SK-N-SH treated with all-trans-retinoic acid at 6 μM for 48 hours (cell line): ENCODE data around the gene IL9R.

ENCODE experiments used
- ATAC-seq: fragments of 200-7000 bp; cut with Tn5 transposase; 3 replicates; pipeline ENCODE4 v1.9.1; 2020; ENCODE audit warnings: mild to moderate bottlenecking, moderate library complexity
- ARNTL ChIP-seq: fragments of 450-650 bp; formaldehyde crosslinking; IDR thresholded peaks from 2 replicates; pipeline ENCODE4 v1.5.0; 2020; ENCODE audit warnings: low read depth, mild to moderate bottlenecking, moderate library complexity, borderline replicate concordance
- BACH2 ChIP-seq: fragments of 250-450 bp; sonication (Bioruptor Pico); IDR thresholded peaks from 2 replicates; pipeline ENCODE4 v1.9.0; 2021; ENCODE audit warnings: mild to moderate bottlenecking, borderline replicate concordance
- CREB5 ChIP-seq: fragments of 250-450 bp; sonication (Bioruptor Pico); IDR thresholded peaks from 2 replicates; pipeline ENCODE4 v1.5.1; 2020; ENCODE audit warnings: low read depth, mild to moderate bottlenecking, moderate library complexity
- CSDC2 ChIP-seq: fragments of 250-450 bp; sonication (Bioruptor Pico); IDR thresholded peaks from 2 replicates; pipeline ENCODE4 v1.5.0; 2020; ENCODE audit warnings: mild to moderate bottlenecking, moderate library complexity
- CSRNP3 ChIP-seq: fragments of 250-450 bp; sonication (Bioruptor Pico); IDR thresholded peaks from 2 replicates; pipeline ENCODE4 v1.5.1; 2021; ENCODE audit warnings: mild to moderate bottlenecking, moderate library complexity
- ESRRG ChIP-seq: fragments of 250-450 bp; sonication (Bioruptor Pico); IDR thresholded peaks from 2 replicates; pipeline ENCODE4 v1.6.1; 2021; ENCODE audit warnings: mild to moderate bottlenecking
- GLIS3 ChIP-seq: fragments of 250-450 bp; sonication (Bioruptor Pico); IDR thresholded peaks from 2 replicates; pipeline ENCODE4 v1.5.0; 2020; ENCODE audit warnings: mild to moderate bottlenecking, moderate library complexity
- ISL1 ChIP-seq: fragments of 250-450 bp; sonication (Bioruptor Pico); IDR thresholded peaks from 2 replicates; pipeline ENCODE4 v2.1.2; 2022; ENCODE audit warnings: mild to moderate bottlenecking, moderate library complexity
- OSR1 ChIP-seq: fragments of 250-450 bp; sonication (Bioruptor Pico); IDR thresholded peaks from 2 replicates; pipeline ENCODE4 v1.8.0; 2022; ENCODE audit warnings: moderate library complexity, mild to moderate bottlenecking, inconsistent platforms
- PATZ1 ChIP-seq: fragments of 250-450 bp; sonication (Bioruptor Pico); IDR thresholded peaks from 2 replicates; pipeline ENCODE4 v1.8.0; 2020; ENCODE audit warnings: mild to moderate bottlenecking, moderate library complexity, borderline replicate concordance
- PPARA ChIP-seq: fragments of 250-450 bp; sonication (Bioruptor Pico); IDR thresholded peaks from 2 replicates; pipeline ENCODE4 v1.5.0; 2020; ENCODE audit warnings: mild to moderate bottlenecking, borderline replicate concordance
- RARB ChIP-seq: fragments of 250-450 bp; sonication (Bioruptor Pico); IDR thresholded peaks from 2 replicates; pipeline ENCODE4 v1.8.0; 2021; ENCODE audit warnings: mild to moderate bottlenecking, moderate library complexity
- TCF4 ChIP-seq: fragments of 250-450 bp; sonication (Bioruptor Pico); IDR thresholded peaks from 2 replicates; pipeline ENCODE4 v1.8.0; 2021; ENCODE audit warnings: mild to moderate bottlenecking, moderate library complexity, borderline replicate concordance
- TOX ChIP-seq: fragments of 250-450 bp; sonication (Bioruptor Pico); IDR thresholded peaks from 2 replicates; pipeline ENCODE4 v1.8.0; 2021; ENCODE audit warnings: mild to moderate bottlenecking, moderate library complexity, borderline replicate concordance
- ZC3H10 ChIP-seq: fragments of 250-450 bp; sonication (Bioruptor Pico); IDR thresholded peaks from 2 replicates; pipeline ENCODE4 v1.5.1; 2021; ENCODE audit warnings: mild to moderate bottlenecking, moderate library complexity
- ZFP3 ChIP-seq: fragments of 250-450 bp; sonication (Bioruptor Pico); IDR thresholded peaks from 2 replicates; pipeline ENCODE4 v1.5.0; 2020; ENCODE audit warnings: mild to moderate bottlenecking, moderate library complexity
- ZFP30 ChIP-seq: fragments of 450-650 bp; formaldehyde crosslinking; IDR thresholded peaks from 2 replicates; pipeline ENCODE4 v1.5.0; 2022; ENCODE audit warnings: mild to moderate bottlenecking, moderate library complexity
- ZNF565 ChIP-seq: fragments of 450-650 bp; formaldehyde crosslinking; conservative IDR thresholded peaks from 2 replicates; pipeline ENCODE4 v1.5.0; 2020; ENCODE audit warnings: low read depth, mild to moderate bottlenecking, moderate library complexity
- ZNF70 ChIP-seq: fragments of 450-650 bp; formaldehyde crosslinking; IDR thresholded peaks from 2 replicates; pipeline ENCODE4 v1.5.0; 2020; ENCODE audit warnings: mild to moderate bottlenecking, moderate library complexity
- ZNF8 ChIP-seq: fragments of 450-650 bp; formaldehyde crosslinking; IDR thresholded peaks from 2 replicates; pipeline ENCODE4 v1.5.0; 2020; ENCODE audit warnings: mild to moderate bottlenecking, moderate library complexity
- TF ChIP-seq, protein P1 (sequence below): fragments of 250-450 bp; sonication (Bioruptor Pico); IDR thresholded peaks from 2 replicates; pipeline ENCODE4 v1.5.0; 2020; ENCODE audit warnings: mild to moderate bottlenecking, moderate library complexity

The IL9R gene

GRCh38 chrX:155956099-155956498 lies 41.4 kb upstream of the IL9R start:
- no peak for ATAC-seq
- TF ChIP-seq ZNF70, result no peak
- TF ChIP-seq GLIS3 (CRISPR knock-in tag), result no peak
- TF ChIP-seq RARB (CRISPR knock-in tag), result no peak
- TF ChIP-seq, protein P1, sequence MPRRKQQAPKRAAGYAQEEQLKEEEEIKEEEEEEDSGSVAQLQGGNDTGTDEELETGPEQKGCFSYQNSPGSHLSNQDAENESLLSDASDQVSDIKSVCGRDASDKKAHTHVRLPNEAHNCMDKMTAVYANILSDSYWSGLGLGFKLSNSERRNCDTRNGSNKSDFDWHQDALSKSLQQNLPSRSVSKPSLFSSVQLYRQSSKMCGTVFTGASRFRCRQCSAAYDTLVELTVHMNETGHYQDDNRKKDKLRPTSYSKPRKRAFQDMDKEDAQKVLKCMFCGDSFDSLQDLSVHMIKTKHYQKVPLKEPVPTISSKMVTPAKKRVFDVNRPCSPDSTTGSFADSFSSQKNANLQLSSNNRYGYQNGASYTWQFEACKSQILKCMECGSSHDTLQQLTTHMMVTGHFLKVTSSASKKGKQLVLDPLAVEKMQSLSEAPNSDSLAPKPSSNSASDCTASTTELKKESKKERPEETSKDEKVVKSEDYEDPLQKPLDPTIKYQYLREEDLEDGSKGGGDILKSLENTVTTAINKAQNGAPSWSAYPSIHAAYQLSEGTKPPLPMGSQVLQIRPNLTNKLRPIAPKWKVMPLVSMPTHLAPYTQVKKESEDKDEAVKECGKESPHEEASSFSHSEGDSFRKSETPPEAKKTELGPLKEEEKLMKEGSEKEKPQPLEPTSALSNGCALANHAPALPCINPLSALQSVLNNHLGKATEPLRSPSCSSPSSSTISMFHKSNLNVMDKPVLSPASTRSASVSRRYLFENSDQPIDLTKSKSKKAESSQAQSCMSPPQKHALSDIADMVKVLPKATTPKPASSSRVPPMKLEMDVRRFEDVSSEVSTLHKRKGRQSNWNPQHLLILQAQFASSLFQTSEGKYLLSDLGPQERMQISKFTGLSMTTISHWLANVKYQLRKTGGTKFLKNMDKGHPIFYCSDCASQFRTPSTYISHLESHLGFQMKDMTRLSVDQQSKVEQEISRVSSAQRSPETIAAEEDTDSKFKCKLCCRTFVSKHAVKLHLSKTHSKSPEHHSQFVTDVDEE (CRISPR knock-in tag), result no peak
- TF ChIP-seq ZFP30, result no peak
- no peak for TF ChIP-seq TOX (CRISPR knock-in tag)
- no peak for TF ChIP-seq CREB5
- TF ChIP-seq ZC3H10 (CRISPR knock-in tag), result no peak
- no peak for TF ChIP-seq ISL1 (CRISPR knock-in tag)
- no peak for TF ChIP-seq CSDC2
- no peak for TF ChIP-seq ZFP3 (CRISPR knock-in tag)
- TF ChIP-seq TCF4 (CRISPR knock-in tag), result no peak
- no peak for TF ChIP-seq ZNF8
- TF ChIP-seq CSRNP3 (CRISPR knock-in tag), result no peak
- TF ChIP-seq ZNF565 (CRISPR knock-in tag), result no peak
- no peak for TF ChIP-seq PATZ1
- TF ChIP-seq, all 23 proteins: peak for 0

GRCh38 chrX:155956649-155957048 lies 40.8 kb upstream of the IL9R start:
- no peak for ATAC-seq

More at GRCh38 chrX:155956649-155957048, 40.8 kb upstream of the IL9R start:
- TF ChIP-seq BACH2, result no peak
- no peak for TF ChIP-seq ZC3H10 (CRISPR knock-in tag)
- no peak for TF ChIP-seq GLIS3 (CRISPR knock-in tag)
- TF ChIP-seq ZNF565 (CRISPR knock-in tag), result no peak
- TF ChIP-seq OSR1, result no peak
- TF ChIP-seq CREB5, result no peak
- TF ChIP-seq CSRNP3 (CRISPR knock-in tag), result no peak
- TF ChIP-seq, protein P1 (CRISPR knock-in tag), result no peak
- no peak for TF ChIP-seq RARB (CRISPR knock-in tag)
- no peak for TF ChIP-seq TCF4 (CRISPR knock-in tag)
- TF ChIP-seq ZNF70, result no peak
- TF ChIP-seq TOX (CRISPR knock-in tag), result no peak
- no peak for TF ChIP-seq ESRRG (CRISPR knock-in tag)
- no peak for TF ChIP-seq PPARA
- no peak for TF ChIP-seq ZFP3 (CRISPR knock-in tag)
- TF ChIP-seq ARNTL (CRISPR knock-in tag), result no peak
- no peak for TF ChIP-seq CSDC2
